Chondrocyte (in vitro differentiated cells): ENCODE data around the gene LNPK. TPM values are rescaled to one million over a fixed set of nuclear protein-coding genes. Genes with fewer than 3 reads are reported as not detected.

ENCODE experiments used
- DNase-seq: peaks from one replicate; pipeline ENCODE4 v3.0.0; 2021; ENCODE audit warnings: mixed read lengths, low spot score
- H3K27ac Mint-ChIP-seq: one replicate; pipeline ENCODE4 v1.8.0; 2021; ENCODE audit warnings: mild to moderate bottlenecking, moderate library complexity, mixed read lengths; ENCODE audit not compliant: unreplicated experiment
- H3K27me3 Mint-ChIP-seq: 2 replicates; pipeline ENCODE4 v1.8.0; 2021; ENCODE audit warnings: low read depth, mixed read lengths
- H3K36me3 Mint-ChIP-seq: 2 replicates; pipeline ENCODE4 v1.8.0; 2021; ENCODE audit warnings: low read depth, mixed read lengths
- H3K4me1 Mint-ChIP-seq: 2 replicates; pipeline ENCODE4 v1.8.0; 2021; ENCODE audit warnings: low read depth, mild to moderate bottlenecking, mixed read lengths
- H3K4me3 Mint-ChIP-seq: one replicate; pipeline ENCODE4 v1.8.0; 2021; ENCODE audit warnings: mild to moderate bottlenecking, moderate library complexity, mixed read lengths; ENCODE audit not compliant: unreplicated experiment
- H3K9me3 Mint-ChIP-seq: 2 replicates; pipeline ENCODE4 v1.8.0; 2021; ENCODE audit warnings: low read depth, mixed read lengths
- CTCF ChIP-seq: fragments of 200-600 bp; sonication (generic); IDR thresholded peaks from 2 replicates; pipeline ENCODE4 v1.5.0; 2021; ENCODE audit warnings: antibody characterized with exemption, mild to moderate bottlenecking, moderate library complexity
- long read RNA-seq: library from polyadenylated mRNA; stranded (forward); transcript quantifications from one replicate; pipeline ENCODE4 v2.0.0, GENCODE V29; 2021
- total RNA-seq: library from RNA; stranded (reverse); gene quantifications from 3 replicates; pipeline ENCODE4 v1.2.1, GENCODE V29; 2021

LNPK gene, protein sequence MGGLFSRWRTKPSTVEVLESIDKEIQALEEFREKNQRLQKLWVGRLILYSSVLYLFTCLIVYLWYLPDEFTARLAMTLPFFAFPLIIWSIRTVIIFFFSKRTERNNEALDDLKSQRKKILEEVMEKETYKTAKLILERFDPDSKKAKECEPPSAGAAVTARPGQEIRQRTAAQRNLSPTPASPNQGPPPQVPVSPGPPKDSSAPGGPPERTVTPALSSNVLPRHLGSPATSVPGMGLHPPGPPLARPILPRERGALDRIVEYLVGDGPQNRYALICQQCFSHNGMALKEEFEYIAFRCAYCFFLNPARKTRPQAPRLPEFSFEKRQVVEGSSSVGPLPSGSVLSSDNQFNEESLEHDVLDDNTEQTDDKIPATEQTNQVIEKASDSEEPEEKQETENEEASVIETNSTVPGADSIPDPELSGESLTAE
- 51.0 to 59.5 TPM (median 53.3 TPM) in 3 replicates for total RNA-seq
- long read RNA-seq, full-length matches to known transcripts: 65 of 80 reads
- long read RNA-seq, partial matches to known transcripts: 1 of 80 reads
- long read RNA-seq, other reads (novel, unspliced or antisense): 14 of 80 reads

- Mint-ChIP-seq H3K4me3 (peak within 1 kb of the TSS; percentile 94), H3K9me3 (no peaks in the 10 kb centered on the region), H3K27ac (peak within 1 kb of the TSS; percentile 95), H3K36me3 (no peaks in the 10 kb centered on the region), H3K4me1 (peaks cover 26% of the 10 kb centered on the region), H3K27me3 (no peaks in the 10 kb centered on the region)
- peak; percentile 29 for TF ChIP-seq CTCF
- peak; percentile 96 for DNase-seq
Measured at GRCh38 chr2:176001916-176002687, at the start of gene LNPK. Gene LNPK, minus strand, starts transcription at chr2:176002267. Its CDS starts 6,683 bp downstream, at chr2:175995584.

- DNase-seq: no peak
- Mint-ChIP-seq H3K27me3 (peaks cover 21% of the 10 kb centered on the region), H3K4me3 (no peak overlapping the region), H3K27ac (no peak overlapping the region), H3K9me3 (no peaks in the 10 kb centered on the region), H3K36me3 (no peaks in the 10 kb centered on the region), H3K4me1 (no peaks in the 10 kb centered on the region)
- no peak for TF ChIP-seq CTCF
Measured at GRCh38 chr2:176039375-176039774, 37.3 kb upstream of the LNPK start.

- H3K27me3 Mint-ChIP-seq: peaks cover 24% of the 10 kb centered on the region
- TF ChIP-seq CTCF: no peak
- DNase-seq: no peak
- H3K9me3 Mint-ChIP-seq: no peaks in the 10 kb centered on the region
- H3K4me1 Mint-ChIP-seq: no peaks in the 10 kb centered on the region
- no peak overlapping the region for H3K4me3 Mint-ChIP-seq
- H3K27ac Mint-ChIP-seq: no peak overlapping the region
- H3K36me3 Mint-ChIP-seq: no peaks in the 10 kb centered on the region
Measured at GRCh38 chr2:176038694-176039093, 36.6 kb upstream of the LNPK start.

- no peaks in the 10 kb centered on the region for H3K36me3 Mint-ChIP-seq
- peaks cover 29% of the 10 kb centered on the region for H3K27me3 Mint-ChIP-seq
- H3K9me3 Mint-ChIP-seq: no peaks in the 10 kb centered on the region
- H3K4me3 Mint-ChIP-seq: no peak overlapping the region
- H3K27ac Mint-ChIP-seq: no peak overlapping the region
- no peak for TF ChIP-seq CTCF
- no peaks in the 10 kb centered on the region for H3K4me1 Mint-ChIP-seq
- DNase-seq: no peak
Measured at GRCh38 chr2:176035013-176035691, 33.1 kb upstream of the LNPK start.

DNA sequence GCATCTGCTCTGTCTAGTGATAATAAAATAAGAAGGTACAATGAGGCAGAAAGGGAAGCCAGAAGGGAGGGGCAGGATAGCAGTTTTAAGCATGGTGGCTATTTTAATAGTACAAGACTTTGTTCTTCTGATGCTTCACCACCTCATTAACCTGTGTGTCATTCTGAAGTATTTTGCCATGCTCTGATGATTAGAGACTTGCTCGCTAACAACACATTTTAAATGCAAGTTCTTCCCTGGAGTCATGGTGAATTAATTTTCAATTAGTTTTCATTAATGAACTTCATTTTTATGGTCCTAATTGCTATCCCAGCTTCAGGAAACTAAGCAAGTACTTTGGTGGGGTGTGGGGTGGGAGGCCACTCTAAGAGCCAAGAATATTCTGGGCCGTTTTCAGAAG is 25.7 kb upstream of the LNPK start:
- no peak for TF ChIP-seq CTCF
- Mint-ChIP-seq H3K27me3 (peaks cover 32% of the 10 kb centered on the region), H3K36me3 (no peaks in the 10 kb centered on the region), H3K9me3 (no peaks in the 10 kb centered on the region), H3K4me1 (no peaks in the 10 kb centered on the region), H3K27ac (no peak overlapping the region), H3K4me3 (no peak overlapping the region)
- no peak for DNase-seq
